Trophoblast cell (in vitro differentiated cells and primary cell): ENCODE results near the gene SASH1.

Source experiments
- DNase-seq, 2 donors: peaks; one replicate each; pipeline ENCODE4 v3.0.0-alpha.2; 2016
- H2AFZ ChIP-seq: 2 replicates; pipeline ENCODE4 v1.6.1; 2013; ENCODE audit warnings: low read length, moderate library complexity, mild to moderate bottlenecking; ENCODE audit not compliant: insufficient read depth, poor library complexity
- H2AK5ac ChIP-seq: 2 replicates; pipeline ENCODE4 v1.6.1; 2013; ENCODE audit warnings: mild to moderate bottlenecking, low read length
- H2BK120ac ChIP-seq: 2 replicates; pipeline ENCODE4 v1.6.1; 2013; ENCODE audit warnings: low read length, mild to moderate bottlenecking, moderate library complexity; ENCODE audit not compliant: insufficient read depth, poor library complexity
- H2BK12ac ChIP-seq: 2 replicates; pipeline ENCODE4 v1.6.1; 2013; ENCODE audit warnings: mild to moderate bottlenecking, low read length, moderate library complexity
- H2BK5ac ChIP-seq: 2 replicates; pipeline ENCODE4 v1.6.1; 2013; ENCODE audit warnings: low read length, low read depth, moderate library complexity, mild to moderate bottlenecking; ENCODE audit not compliant: poor library complexity
- H3K14ac ChIP-seq: 2 replicates; pipeline ENCODE4 v1.6.1; 2013; ENCODE audit warnings: mild to moderate bottlenecking, low read length
- H3K18ac ChIP-seq: 2 replicates; pipeline ENCODE4 v1.6.1; 2013; ENCODE audit warnings: mild to moderate bottlenecking, low read length
- H3K23ac ChIP-seq: 2 replicates; pipeline ENCODE4 v1.6.1; 2013; ENCODE audit warnings: low read length
- H3K27ac ChIP-seq: 2 replicates; pipeline ENCODE4 v1.5.1; 2013; ENCODE audit warnings: low read depth, mild to moderate bottlenecking, inconsistent platforms, low read length, moderate library complexity
- H3K27me3 ChIP-seq: 2 replicates; pipeline ENCODE4 v1.6.1; 2013; ENCODE audit warnings: inconsistent platforms, mild to moderate bottlenecking, low read length, moderate library complexity; ENCODE audit not compliant: insufficient read depth
- H3K36me3 ChIP-seq, 2 experiments: 1 replicate in 1 of 2; 2 replicates in 1 of 2; pipeline ENCODE4 v1.6.1; 2013; ENCODE audit warnings: low read length in 2 of 2, mild to moderate bottlenecking in 2 of 2, moderate library complexity in 1 of 2; ENCODE audit not compliant: insufficient read depth in 2 of 2, control insufficient read depth in 1 of 2
- H3K4ac ChIP-seq: 2 replicates; pipeline ENCODE4 v1.6.1; 2013; ENCODE audit warnings: low read depth, mild to moderate bottlenecking, low read length, moderate library complexity
- H3K4me1 ChIP-seq, 2 experiments: 1 replicate in 1 of 2; 2 replicates in 1 of 2; pipeline ENCODE4 v1.6.1; 2013; ENCODE audit warnings: low read length in 2 of 2, mild to moderate bottlenecking in 2 of 2, moderate library complexity in 1 of 2; ENCODE audit not compliant: insufficient read depth in 2 of 2, control insufficient read depth in 1 of 2
- H3K4me2 ChIP-seq: 2 replicates; pipeline ENCODE4 v1.6.1; 2013; ENCODE audit warnings: inconsistent platforms, mild to moderate bottlenecking, low read length, moderate library complexity
- H3K4me3 ChIP-seq: 2 replicates; pipeline ENCODE4 v1.5.1; 2013; ENCODE audit warnings: mild to moderate bottlenecking, low read depth, low read length, inconsistent platforms
- H3K79me1 ChIP-seq: one replicate; pipeline ENCODE4 v1.6.1; 2013; ENCODE audit warnings: low read length
- H3K79me2 ChIP-seq: 2 replicates; pipeline ENCODE4 v1.6.1; 2013; ENCODE audit warnings: low read length, mild to moderate bottlenecking; ENCODE audit not compliant: control insufficient read depth, insufficient read depth, poor library complexity
- H3K9ac ChIP-seq: 2 replicates; pipeline ENCODE4 v1.6.1; 2013; ENCODE audit warnings: mild to moderate bottlenecking, low read length
- H3K9me3 ChIP-seq: 2 replicates; pipeline ENCODE4 v1.6.1; 2013; ENCODE audit warnings: low read depth, mild to moderate bottlenecking, control low read depth, inconsistent platforms, low read length; ENCODE audit not compliant: insufficient read depth
- H4K12ac ChIP-seq: 2 replicates; pipeline ENCODE4 v1.6.1; 2013; ENCODE audit warnings: low read depth, mild to moderate bottlenecking, low read length, moderate library complexity
- H4K8ac ChIP-seq: 2 replicates; pipeline ENCODE4 v1.6.1; 2013; ENCODE audit warnings: low read depth, mild to moderate bottlenecking, low read length, moderate library complexity
- H4K91ac ChIP-seq: one replicate; pipeline ENCODE4 v1.6.1; 2013; ENCODE audit warnings: low read depth, mild to moderate bottlenecking, low read length, moderate library complexity
- WGBS: extraction: QIAGEN DNeasy Blood & Tissue Kit; methylation state at CpG from one replicate; pipeline ENCODE4 v1.1.7; 2013; ENCODE audit warnings: missing lambda C conversion rate; ENCODE audit not compliant: insufficient read length, insufficient coverage; ENCODE audit errors: extremely low coverage; 5-methylcytosine and 5-hydroxymethylcytosine counted together

Gene SASH1

GRCh38 chr6:148435386-148435785 is 92.7 kb downstream of the SASH1 start:
- Histone ChIP-seq H2AFZ (no peak overlapping the region), H3K27ac (no peak overlapping the region), H3K9me3 (no peaks in the 10 kb centered on the region), H4K8ac (no peak overlapping the region), H2AK5ac (no peak overlapping the region), H2BK120ac (no peak overlapping the region), H3K4me2 (no peak overlapping the region), H3K4ac (no peak overlapping the region), H3K18ac (no peak overlapping the region), H4K12ac (no peak overlapping the region), H3K14ac (no peak overlapping the region), H3K27me3 (no peaks in the 10 kb centered on the region), H2BK5ac (no peak overlapping the region), H3K36me3 (no peaks in the 10 kb centered on the region), H3K79me1 (no peaks in the 10 kb centered on the region), H3K9ac (no peak overlapping the region), H3K79me2 (no peaks in the 10 kb centered on the region), H4K91ac (no peak overlapping the region), H2BK12ac (no peak overlapping the region), H3K23ac (no peak overlapping the region), H3K4me1 (peaks cover 2 to 3% of the 10 kb centered on the region in 2 experiments), H3K4me3 (no peak overlapping the region)
- DNase-seq, result peak; percentile 47 to 68
- no CpG with 5 or more reads among the region's 2 CpGs for WGBS

- no peak overlapping the region for H2BK12ac ChIP-seq
- no peaks in the 10 kb centered on the region for H3K9me3 ChIP-seq
- no peak overlapping the region for H3K4me2 ChIP-seq
- no peak overlapping the region for H3K23ac ChIP-seq
- DNase-seq, result no peak
- H2AK5ac ChIP-seq, result no peak overlapping the region
- H3K4me1 ChIP-seq, result peaks cover 6 to 8% of the 10 kb centered on the region in 2 experiments
- H2BK120ac ChIP-seq, result no peak overlapping the region
- H3K36me3 ChIP-seq, result no peaks in the 10 kb centered on the region
- H3K9ac ChIP-seq, result no peak overlapping the region
- H3K4ac ChIP-seq, result no peak overlapping the region
- no peaks in the 10 kb centered on the region for H3K79me1 ChIP-seq
- no peak overlapping the region for H3K18ac ChIP-seq
- H3K79me2 ChIP-seq, result no peaks in the 10 kb centered on the region
- no peak overlapping the region for H4K12ac ChIP-seq
- H3K14ac ChIP-seq, result no peak overlapping the region
- H2AFZ ChIP-seq, result no peak overlapping the region
- H3K27me3 ChIP-seq, result no peaks in the 10 kb centered on the region
- no peak overlapping the region for H2BK5ac ChIP-seq
- H4K8ac ChIP-seq, result no peak overlapping the region
- H3K4me3 ChIP-seq, result no peak overlapping the region
- no peak overlapping the region for H3K27ac ChIP-seq
- no peak overlapping the region for H4K91ac ChIP-seq
- no CpG with 5 or more reads among the region's 1 CpG for WGBS
Measured at GRCh38 chr6:148436466-148436865, 93.8 kb downstream of the SASH1 start.

GRCh38 chr6:148438632-148439031 is 96.0 kb downstream of the SASH1 start:
- Histone ChIP-seq H3K9ac (no peak overlapping the region), H2AFZ (no peak overlapping the region), H3K79me2 (no peaks in the 10 kb centered on the region), H2BK5ac (no peak overlapping the region), H3K9me3 (no peaks in the 10 kb centered on the region), H3K36me3 (no peaks in the 10 kb centered on the region), H3K27me3 (no peaks in the 10 kb centered on the region), H3K4me1 (peaks cover 5 to 6% of the 10 kb centered on the region in 2 experiments), H3K14ac (no peak overlapping the region), H2BK120ac (no peak overlapping the region), H4K12ac (no peak overlapping the region), H3K4me2 (no peak overlapping the region), H3K79me1 (no peaks in the 10 kb centered on the region), H2BK12ac (no peak overlapping the region), H2AK5ac (no peak overlapping the region), H3K27ac (no peak overlapping the region), H3K4ac (no peak overlapping the region), H3K4me3 (no peak overlapping the region), H4K8ac (no peak overlapping the region), H4K91ac (no peak overlapping the region), H3K18ac (no peak overlapping the region), H3K23ac (no peak overlapping the region)
- no peak for DNase-seq
- no CpG with 5 or more reads among the region's 7 CpGs for WGBS

GRCh38 chr6:148440016-148440415 is 97.4 kb downstream of the SASH1 start:
- Histone ChIP-seq H4K12ac (no peak overlapping the region), H3K4me1 (peaks cover 8 to 11% of the 10 kb centered on the region in 2 experiments), H3K27ac (no peak overlapping the region), H4K91ac (no peak overlapping the region), H3K27me3 (no peaks in the 10 kb centered on the region), H2BK120ac (no peak overlapping the region), H4K8ac (no peak overlapping the region), H3K36me3 (no peaks in the 10 kb centered on the region), H3K14ac (no peak overlapping the region), H2AFZ (no peak overlapping the region), H3K23ac (no peak overlapping the region), H2AK5ac (no peak overlapping the region), H3K9me3 (no peaks in the 10 kb centered on the region), H3K79me1 (no peaks in the 10 kb centered on the region), H2BK5ac (no peak overlapping the region), H2BK12ac (no peak overlapping the region), H3K4ac (no peak overlapping the region), H3K18ac (no peak overlapping the region), H3K4me2 (no peak overlapping the region), H3K79me2 (no peaks in the 10 kb centered on the region), H3K9ac (no peak overlapping the region), H3K4me3 (no peak overlapping the region)
- 100% methylated on average over 1 of the region's 13 CpGs for WGBS
- DNase-seq, result no peak
